ENCODE results near the gene POLR2C. TPM values are rescaled to one million over a fixed set of nuclear protein-coding genes. Genes with fewer than 3 reads are reported as not detected.

Gene POLR2C
- total RNA-seq, 1 experiment from 2014 or later = 69.4 TPM

DNA sequence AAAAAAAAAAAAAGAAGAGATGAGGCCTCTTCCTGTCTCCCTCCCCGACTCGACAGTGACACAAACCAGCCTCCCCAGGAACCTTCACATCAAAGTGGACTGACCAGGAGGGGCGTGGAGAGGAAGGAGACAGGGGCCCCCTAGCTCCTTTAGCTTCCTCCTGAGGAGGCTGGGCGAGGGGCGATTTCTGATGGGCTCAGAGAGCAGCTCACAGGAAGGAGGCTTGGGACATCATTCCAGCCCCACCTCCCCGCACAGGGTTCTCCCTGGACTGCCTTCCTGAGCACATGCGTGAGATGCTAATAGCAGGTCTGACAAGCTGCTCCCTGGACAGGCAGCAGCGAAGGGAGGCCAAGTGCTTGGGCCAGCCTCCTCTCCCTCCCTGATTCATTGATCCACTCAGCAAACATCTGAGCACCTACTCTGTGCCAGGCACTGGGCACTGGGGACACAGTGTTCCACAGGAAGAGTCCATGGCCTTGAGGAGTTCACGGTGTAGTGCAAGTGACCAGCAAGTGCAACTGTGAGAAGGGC, 38.2 kb downstream of the POLR2C start:
- no peaks in the 10 kb centered on the region for H3K9me3 Mint-ChIP-seq (ENCODE audit: low read depth, unreplicated experiment)
- TF ChIP-seq CTCF (IDR thresholded peaks at IDR 0.05; ENCODE audit: unreplicated experiment) = no peak
- H3K4me3 Mint-ChIP-seq (ENCODE audit: low read depth, unreplicated experiment) = no peak overlapping the region
- H3K36me3 Mint-ChIP-seq (ENCODE audit: insufficient read depth, unreplicated experiment) = no peaks in the 10 kb centered on the region
- H3K27ac Mint-ChIP-seq (ENCODE audit: unreplicated experiment) = no peak overlapping the region
- CTCF ChIA-PET = interaction anchor here (0.7 kb wide), 1 partner anchor 222 kb away, joined by 4 read pairs; no protein-coding TSS in a partner anchor
- BruUV-seq (replicated peaks) = no TSS peak
- intact Hi-C loops (cut with micrococcal nuclease; ENCODE audit: unreplicated experiment) = no loop called here
- DNase-seq = peak; percentile 26
- H3K27me3 Mint-ChIP-seq (ENCODE audit: unreplicated experiment) = peaks cover 45% of the 10 kb centered on the region
- H3K4me1 Mint-ChIP-seq (ENCODE audit: low read depth, unreplicated experiment) = peaks cover 9% of the 10 kb centered on the region

- no peak for DNase-seq
- intact Hi-C loops (cut with micrococcal nuclease; ENCODE audit: unreplicated experiment) = no loop called here
- peaks cover 9% of the 10 kb centered on the region for H3K4me1 Mint-ChIP-seq (ENCODE audit: low read depth, unreplicated experiment)
- no peaks in the 10 kb centered on the region for H3K36me3 Mint-ChIP-seq (ENCODE audit: insufficient read depth, unreplicated experiment)
- H3K4me3 Mint-ChIP-seq (ENCODE audit: low read depth, unreplicated experiment) = no peak overlapping the region
- no TSS peak for BruUV-seq (replicated peaks)
- CTCF ChIA-PET = interaction anchor here (0.5 to 0.8 kb wide), 2 partner anchors 45 to 711 kb away, joined by 6 to 8 read pairs; no protein-coding TSS in a partner anchor
- no peak for TF ChIP-seq CTCF (IDR thresholded peaks at IDR 0.05; ENCODE audit: unreplicated experiment)
- no peaks in the 10 kb centered on the region for H3K9me3 Mint-ChIP-seq (ENCODE audit: low read depth, unreplicated experiment)
- H3K27ac Mint-ChIP-seq (ENCODE audit: unreplicated experiment) = no peak overlapping the region
- peaks cover 54% of the 10 kb centered on the region for H3K27me3 Mint-ChIP-seq (ENCODE audit: unreplicated experiment)
These were observed 39.0 kb downstream of the POLR2C start for GRCh38 chr16:57501492-57501891.

DNA sequence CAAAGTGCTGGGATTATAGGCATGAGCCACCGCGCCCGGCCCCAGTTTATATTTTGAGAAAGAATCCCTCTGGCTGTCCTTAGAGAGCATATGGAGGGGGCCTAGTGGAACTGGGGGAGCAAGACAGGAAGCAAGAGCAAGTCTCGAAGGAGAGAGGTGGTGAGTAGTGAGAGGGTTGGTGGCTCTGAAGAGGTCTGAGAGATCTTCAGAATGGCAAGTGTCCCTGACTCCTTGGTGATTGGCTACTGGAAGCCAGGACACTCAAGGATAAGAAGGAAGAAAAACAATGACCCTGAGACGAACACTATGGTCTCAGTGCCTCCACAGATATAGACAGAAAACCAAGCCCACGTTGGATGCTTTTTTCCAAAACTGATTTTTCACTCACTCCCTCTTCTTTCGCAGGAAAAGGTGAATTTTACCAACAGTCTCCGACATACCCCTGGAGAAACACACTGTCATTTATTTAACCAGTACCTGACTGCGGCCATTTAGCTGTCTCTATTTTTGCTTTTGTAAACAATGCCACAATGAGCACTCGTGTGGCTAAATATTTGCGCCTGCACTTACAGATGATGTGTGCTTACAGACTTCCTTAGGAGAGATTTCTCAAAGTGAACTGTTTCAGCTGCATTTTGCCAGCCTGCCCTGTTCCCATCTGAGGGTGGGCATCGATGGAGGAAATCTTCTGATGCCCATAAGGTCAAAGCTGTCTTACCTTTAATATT, 39.7 kb downstream of the POLR2C start:
- Mint-ChIP-seq H3K27me3 (ENCODE audit: unreplicated experiment) (peaks cover 61% of the 10 kb centered on the region), H3K27ac (ENCODE audit: unreplicated experiment) (no peak overlapping the region), H3K4me1 (ENCODE audit: low read depth, unreplicated experiment) (peaks cover 9% of the 10 kb centered on the region), H3K4me3 (ENCODE audit: low read depth, unreplicated experiment) (no peak overlapping the region), H3K36me3 (ENCODE audit: insufficient read depth, unreplicated experiment) (no peaks in the 10 kb centered on the region), H3K9me3 (ENCODE audit: low read depth, unreplicated experiment) (no peaks in the 10 kb centered on the region)
- intact Hi-C loops (cut with micrococcal nuclease; ENCODE audit: unreplicated experiment) = no loop called here
- CTCF ChIA-PET = interaction anchor here (0.8 kb wide), 1 partner anchor 44 kb away, joined by 8 read pairs; no protein-coding TSS in a partner anchor
- no peak for DNase-seq
- TF ChIP-seq CTCF (IDR thresholded peaks at IDR 0.05; ENCODE audit: unreplicated experiment) = no peak
- BruUV-seq (replicated peaks) = no TSS peak

DNA sequence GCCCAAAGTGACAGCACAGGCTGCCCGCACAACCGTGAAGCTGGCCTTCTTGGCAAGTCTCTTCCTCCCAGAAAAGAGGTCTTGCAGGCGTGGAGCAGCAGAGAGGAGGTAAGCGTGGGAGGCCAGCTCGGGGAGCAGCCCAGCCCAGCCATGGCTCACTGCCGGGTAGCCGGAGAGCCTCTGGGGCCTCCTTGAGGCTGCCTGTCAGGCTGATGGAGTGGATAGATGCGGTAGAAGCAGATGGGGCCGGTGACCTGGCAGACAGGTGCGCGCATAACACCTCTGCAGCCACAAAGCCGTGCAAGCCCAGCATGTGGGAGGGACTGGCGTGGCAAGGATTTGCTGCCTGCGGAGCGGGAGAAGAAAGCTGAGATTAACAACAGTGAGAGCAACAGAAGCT, 40.9 kb downstream of the POLR2C start:
- BruUV-seq (replicated peaks) = no TSS peak
- peaks cover 73% of the 10 kb centered on the region for H3K27me3 Mint-ChIP-seq (ENCODE audit: unreplicated experiment)

More for the DNA sequence above, 40.9 kb downstream of the POLR2C start:
- no peak for TF ChIP-seq CTCF (IDR thresholded peaks at IDR 0.05; ENCODE audit: unreplicated experiment)
- Mint-ChIP-seq H3K36me3 (ENCODE audit: insufficient read depth, unreplicated experiment) (no peaks in the 10 kb centered on the region), H3K4me3 (ENCODE audit: low read depth, unreplicated experiment) (no peak overlapping the region), H3K4me1 (ENCODE audit: low read depth, unreplicated experiment) (peaks cover 9% of the 10 kb centered on the region), H3K9me3 (ENCODE audit: low read depth, unreplicated experiment) (no peaks in the 10 kb centered on the region), H3K27ac (ENCODE audit: unreplicated experiment) (no peak overlapping the region)
- CTCF ChIA-PET = no interaction called here
- intact Hi-C loops (cut with micrococcal nuclease; ENCODE audit: unreplicated experiment) = no loop called here
- DNase-seq = no peak
